ENCODE data around the gene CYP27C1. TPM values are rescaled to one million over a fixed set of nuclear protein-coding genes. Genes with fewer than 3 reads are reported as not detected.

CYP27C1 gene
- polyA plus RNA-seq, 2 of the 4 experiments (the other 2 are of a cell fraction) = 2.2 to 4.6 TPM

DNA sequence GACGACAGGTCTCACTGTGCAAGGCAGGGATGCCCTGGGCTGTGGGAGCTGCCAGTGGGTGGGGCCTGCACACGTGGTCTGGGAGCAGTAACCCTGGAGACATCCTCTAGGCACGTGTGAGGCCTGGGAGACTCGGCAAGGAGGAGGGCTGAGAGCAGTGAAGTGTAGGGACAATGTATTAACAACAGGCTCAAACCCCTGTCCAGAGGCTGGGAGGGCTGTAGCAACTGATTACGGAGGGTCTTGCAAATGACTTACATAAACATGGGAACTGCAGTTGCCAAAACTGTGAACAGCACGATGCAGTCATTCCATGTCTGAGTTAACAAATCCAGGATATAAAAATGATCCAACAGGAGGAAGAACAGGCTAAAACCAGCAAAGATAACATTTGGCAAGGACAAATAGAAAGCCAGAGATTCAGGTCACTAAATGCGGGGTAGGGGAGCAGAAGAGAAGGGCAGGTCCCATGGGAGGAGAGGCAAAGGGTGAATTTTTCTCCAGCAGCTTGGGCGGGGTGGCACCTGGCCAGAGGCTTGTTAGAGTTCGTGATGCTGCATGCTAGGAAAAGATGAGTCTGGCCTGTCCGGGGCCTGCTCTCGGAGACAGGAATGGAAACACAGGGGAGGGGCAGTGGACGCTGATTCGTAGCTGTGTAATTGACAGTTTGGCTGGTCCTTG is 44.9 kb downstream of the CYP27C1 start:
- TF ChIP-seq HOXB5 (CRISPR knock-in tag; IDR thresholded peaks at IDR 0.05) = no peak
- TF ChIP-seq, protein P1, sequence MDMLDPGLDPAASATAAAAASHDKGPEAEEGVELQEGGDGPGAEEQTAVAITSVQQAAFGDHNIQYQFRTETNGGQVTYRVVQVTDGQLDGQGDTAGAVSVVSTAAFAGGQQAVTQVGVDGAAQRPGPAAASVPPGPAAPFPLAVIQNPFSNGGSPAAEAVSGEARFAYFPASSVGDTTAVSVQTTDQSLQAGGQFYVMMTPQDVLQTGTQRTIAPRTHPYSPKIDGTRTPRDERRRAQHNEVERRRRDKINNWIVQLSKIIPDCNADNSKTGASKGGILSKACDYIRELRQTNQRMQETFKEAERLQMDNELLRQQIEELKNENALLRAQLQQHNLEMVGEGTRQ (IDR thresholded peaks at IDR 0.05) = peak; percentile 37; the same call in 1 of the 2 replicates
- Histone ChIP-seq H3K4me2 (no peak overlapping the region), H3K27ac (peak overlapping the region in 1 of 2 experiments; percentile 23; a peak in 1 of 6 replicates), H3K9me3 (0 out of 3 replicates have a peak, but pooled peaks cover 4% of the 10 kb centered on the region), H3K4me1 (peaks cover 14% of the 10 kb centered on the region), H3K4me3 (no peak overlapping the region)
- 71% methylated on average over 13 of the region's 13 CpGs for WGBS (ENCODE audit: missing lambda C conversion rate)
- peak in 1 of 2 experiments; percentile 58; a peak in 3 of 6 replicates for ATAC-seq
- no peak for FAIRE-seq
- DNase-seq (ENCODE audit: low read depth in 1 of 2, low spot score in 1 of 2) = no peak
- ChIA-PET POLR2A (interaction anchor here (1.0 kb wide), 1 partner anchor 119 kb away, joined by 4 read pairs; the partner anchor contains the start of gene ERCC3), CTCF (interaction anchor here (1.2 to 3.9 kb wide), 7 partner anchors 9 to 107 kb away, joined by 5 to 14 read pairs (median 6); no protein-coding TSS in a partner anchor)

DNA sequence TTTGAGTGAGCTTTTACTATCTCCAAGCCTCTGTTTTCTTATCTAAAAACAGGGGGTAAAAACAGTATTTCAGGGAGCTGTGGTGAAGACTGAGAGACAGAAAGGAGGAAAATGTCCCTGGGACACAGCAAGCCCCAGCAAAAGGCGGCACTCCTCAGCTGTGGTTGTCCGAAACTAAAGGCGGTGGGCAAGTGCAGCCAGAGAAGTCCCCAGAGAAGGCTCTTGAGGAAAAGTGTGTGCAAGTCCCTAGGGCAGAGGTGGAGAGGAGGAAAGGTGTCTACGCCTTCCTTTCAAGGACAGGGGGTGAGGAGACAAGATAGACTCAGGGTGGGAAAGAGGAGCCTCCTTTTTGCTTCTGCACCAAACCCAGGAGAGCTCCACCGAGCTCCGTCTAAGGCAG is 45.5 kb downstream of the CYP27C1 start:
- TF ChIP-seq ZFP36 (IDR thresholded peaks at IDR 0.05; ENCODE audit: borderline replicate concordance, partially characterized antibody) (no peak), POLR2AphosphoS2 (conservative IDR thresholded peaks at IDR 0.05; ENCODE audit: low read length) (no peak), CHD4 (IDR thresholded peaks at IDR 0.05; ENCODE audit: borderline replicate concordance) (no peak), FOSB (CRISPR knock-in tag; IDR thresholded peaks at IDR 0.05) (no peak), ZSCAN20 (CRISPR knock-in tag; IDR thresholded peaks at IDR 0.05) (no peak), KDM1A (IDR thresholded peaks at IDR 0.05; ENCODE audit: low read depth) (no peak), EHF (CRISPR knock-in tag; IDR thresholded peaks at IDR 0.05) (no peak), GATA3 (IDR thresholded peaks at IDR 0.05; ENCODE audit: borderline replicate concordance) (no peak), CBX8 (IDR thresholded peaks at IDR 0.05) (no peak), TP53 (CRISPR knock-in tag; IDR thresholded peaks at IDR 0.05) (no peak), POLR2A (IDR thresholded peaks at IDR 0.05; ENCODE audit: low read length) (no peak), RARB (CRISPR knock-in tag; IDR thresholded peaks at IDR 0.05) (no peak), KDM5A (IDR thresholded peaks at IDR 0.05) (no peak)
- TF ChIP-seq, protein P2, sequence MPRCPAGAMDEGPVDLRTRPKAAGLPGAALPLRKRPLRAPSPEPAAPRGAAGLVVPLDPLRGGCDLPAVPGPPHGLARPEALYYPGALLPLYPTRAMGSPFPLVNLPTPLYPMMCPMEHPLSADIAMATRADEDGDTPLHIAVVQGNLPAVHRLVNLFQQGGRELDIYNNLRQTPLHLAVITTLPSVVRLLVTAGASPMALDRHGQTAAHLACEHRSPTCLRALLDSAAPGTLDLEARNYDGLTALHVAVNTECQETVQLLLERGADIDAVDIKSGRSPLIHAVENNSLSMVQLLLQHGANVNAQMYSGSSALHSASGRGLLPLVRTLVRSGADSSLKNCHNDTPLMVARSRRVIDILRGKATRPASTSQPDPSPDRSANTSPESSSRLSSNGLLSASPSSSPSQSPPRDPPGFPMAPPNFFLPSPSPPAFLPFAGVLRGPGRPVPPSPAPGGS (IDR thresholded peaks at IDR 0.05) = no peak
- TF ChIP-seq, protein P3, sequence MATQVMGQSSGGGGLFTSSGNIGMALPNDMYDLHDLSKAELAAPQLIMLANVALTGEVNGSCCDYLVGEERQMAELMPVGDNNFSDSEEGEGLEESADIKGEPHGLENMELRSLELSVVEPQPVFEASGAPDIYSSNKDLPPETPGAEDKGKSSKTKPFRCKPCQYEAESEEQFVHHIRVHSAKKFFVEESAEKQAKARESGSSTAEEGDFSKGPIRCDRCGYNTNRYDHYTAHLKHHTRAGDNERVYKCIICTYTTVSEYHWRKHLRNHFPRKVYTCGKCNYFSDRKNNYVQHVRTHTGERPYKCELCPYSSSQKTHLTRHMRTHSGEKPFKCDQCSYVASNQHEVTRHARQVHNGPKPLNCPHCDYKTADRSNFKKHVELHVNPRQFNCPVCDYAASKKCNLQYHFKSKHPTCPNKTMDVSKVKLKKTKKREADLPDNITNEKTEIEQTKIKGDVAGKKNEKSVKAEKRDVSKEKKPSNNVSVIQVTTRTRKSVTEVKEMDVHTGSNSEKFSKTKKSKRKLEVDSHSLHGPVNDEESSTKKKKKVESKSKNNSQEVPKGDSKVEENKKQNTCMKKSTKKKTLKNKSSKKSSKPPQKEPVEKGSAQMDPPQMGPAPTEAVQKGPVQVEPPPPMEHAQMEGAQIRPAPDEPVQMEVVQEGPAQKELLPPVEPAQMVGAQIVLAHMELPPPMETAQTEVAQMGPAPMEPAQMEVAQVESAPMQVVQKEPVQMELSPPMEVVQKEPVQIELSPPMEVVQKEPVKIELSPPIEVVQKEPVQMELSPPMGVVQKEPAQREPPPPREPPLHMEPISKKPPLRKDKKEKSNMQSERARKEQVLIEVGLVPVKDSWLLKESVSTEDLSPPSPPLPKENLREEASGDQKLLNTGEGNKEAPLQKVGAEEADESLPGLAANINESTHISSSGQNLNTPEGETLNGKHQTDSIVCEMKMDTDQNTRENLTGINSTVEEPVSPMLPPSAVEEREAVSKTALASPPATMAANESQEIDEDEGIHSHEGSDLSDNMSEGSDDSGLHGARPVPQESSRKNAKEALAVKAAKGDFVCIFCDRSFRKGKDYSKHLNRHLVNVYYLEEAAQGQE (IDR thresholded peaks at IDR 0.05) = no peak
- Histone ChIP-seq H3K4me2 (no peak overlapping the region), H3K4me3 (no peak overlapping the region), H3K9me3 (no peaks in the 10 kb centered on the region), H3K4me1 (peaks cover 16% of the 10 kb centered on the region), H3K27ac (peak overlapping the region in 1 of 2 experiments; percentile 23; a peak in 1 of 6 replicates)
- CTCF ChIA-PET = interaction anchor here (1.1 to 3.9 kb wide), 8 partner anchors 9 to 107 kb away, joined by 3 to 14 read pairs (median 6); no protein-coding TSS in a partner anchor
- 93% methylated on average over 6 of the region's 6 CpGs for WGBS (ENCODE audit: missing lambda C conversion rate)
- FAIRE-seq = no peak
- POLR2A ChIA-PET = interaction anchor here (1.0 kb wide), 1 partner anchor 120 kb away, joined by 4 read pairs; the partner anchor contains the start of gene ERCC3
- no peak for DNase-seq (ENCODE audit: low read depth in 1 of 2, low spot score in 1 of 2)
- ATAC-seq = no peak
